HepG2 (cell line): ENCODE results near the gene SYN1. TPM values are rescaled to one million over a fixed set of nuclear protein-coding genes. Genes with fewer than 3 reads are reported as not detected.

Experiments
- ATAC-seq: fragments of 200-7000 bp; cut with Tn5 transposase; 3 replicates; pipeline ENCODE4 v1.9.1; 2020; ENCODE audit warnings: mild to moderate bottlenecking, moderate library complexity
- BruUV-seq: library from RNA; stranded (reverse); fragments of 400-500 nt; replicated peaks from 2 replicates; lab custom pipeline; 2021; lab: Mats Ljungman, UMichigan
- CTCF ChIA-PET: fragments of 300-600 bp; formaldehyde crosslinking; extraction: SDS; loops from one replicate; lab custom pipeline; 2021; ENCODE audit warnings: low total read pairs, inconsistent platforms, low intra/inter-chr PET ratio; lab: Yijun Ruan, JAX
- POLR2A ChIA-PET: fragments of 350-600 bp; sonication (Branson Sonifier 250); formaldehyde crosslinking; loops from one replicate; lab custom pipeline; 2020; ENCODE audit warnings: antibody characterized with exemption, inconsistent platforms; lab: Yijun Ruan, JAX
- DNase-seq: peaks from one replicate; pipeline ENCODE4 v3.0.0-alpha.2; 2015; ENCODE audit warnings: low spot score
- FAIRE-seq: peaks from 3 replicates; lab custom pipeline; 2011; peaks lifted over from hg19 to GRCh38; lab: Jason Lieb, UNC
- H2AFZ ChIP-seq: one replicate; pipeline ENCODE4 v1.6.1; 2011; ENCODE audit warnings: low read length, inconsistent platforms
- H3K27ac ChIP-seq: fragments of 300-600 bp; 3 replicates; pipeline ENCODE4 v1.8.0; 2011; ENCODE audit warnings: mixed run types, mild to moderate bottlenecking, mixed read lengths, low read length, inconsistent platforms; ENCODE audit not compliant: insufficient read depth; ENCODE audit errors: extremely low read length
- H3K27me3 ChIP-seq, 2 experiments: fragments of 200-600 bp in 1 of 2; 2 replicates in 1 of 2; 3 replicates in 1 of 2; pipeline versions ENCODE4 v1.6.0 to v1.8.0; 2011; ENCODE audit warnings: low read length in 2 of 2, mild to moderate bottlenecking in 2 of 2, moderate library complexity in 2 of 2, inconsistent platforms in 1 of 2; ENCODE audit not compliant: insufficient read depth in 2 of 2, control insufficient read depth in 1 of 2
- H3K36me3 ChIP-seq, 2 experiments: fragments of 200-600 bp in 1 of 2; replicated peaks in 1 of 2; 2 replicates in 1 of 2; 3 replicates in 1 of 2; pipeline versions ENCODE4 v1.5.1 to v1.8.0; 2011; ENCODE audit warnings: low read length in 2 of 2, inconsistent platforms in 1 of 2; ENCODE audit not compliant: insufficient read depth in 2 of 2, control insufficient read depth in 1 of 2
- H3K4me1 ChIP-seq: 2 replicates; pipeline ENCODE4 v1.5.1; 2012; ENCODE audit warnings: low read length, inconsistent platforms; ENCODE audit not compliant: insufficient read depth
- H3K4me2 ChIP-seq: 2 replicates; pipeline ENCODE4 v1.6.0; 2011; ENCODE audit warnings: low read depth, low read length, inconsistent platforms
- H3K4me3 ChIP-seq, 3 experiments: fragments of 200-600 bp in 1 of 3; sonication (generic), shearing (Covaris generic) in 1 of 3; replicated peaks in 1 of 3; 2 replicates each; pipeline ENCODE4 v1.5.1; 2011 to 2016; ENCODE audit warnings: low read length in 3 of 3, inconsistent platforms in 2 of 3, low read depth in 2 of 3, mild to moderate bottlenecking in 2 of 3, control low read depth in 1 of 3, mixed read lengths in 1 of 3; ENCODE audit not compliant: insufficient read depth in 1 of 3
- H3K79me2 ChIP-seq: one replicate; pipeline ENCODE4 v1.6.1; 2011; ENCODE audit warnings: low read length, inconsistent platforms; ENCODE audit not compliant: insufficient read depth
- H3K9ac ChIP-seq: 2 replicates; pipeline ENCODE4 v1.6.0; 2011; ENCODE audit warnings: mild to moderate bottlenecking, low read depth, low read length, inconsistent platforms; ENCODE audit not compliant: insufficient read depth
- H3K9me3 ChIP-seq: 2 replicates; pipeline ENCODE4 v1.5.1; 2012; ENCODE audit warnings: mild to moderate bottlenecking, low read length
- H4K20me1 ChIP-seq: 2 replicates; pipeline ENCODE4 v1.6.0; 2011; ENCODE audit warnings: inconsistent platforms, mild to moderate bottlenecking, low read length, moderate library complexity; ENCODE audit not compliant: insufficient read depth
- ADNP ChIP-seq: sonication (generic); formaldehyde crosslinking; IDR thresholded peaks from 2 replicates; pipeline ENCODE4 v1.4.0; 2020; ENCODE audit warnings: missing genetic modification reagents
- JARID2 ChIP-seq: sonication (generic); formaldehyde crosslinking; IDR thresholded peaks from 2 replicates; pipeline ENCODE4 v1.8.1; 2023; ENCODE audit warnings: missing genetic modification reagents, inconsistent platforms; ENCODE audit not compliant: insufficient replicate concordance
- JUN ChIP-seq: sonication (generic); formaldehyde crosslinking; IDR thresholded peaks from 2 replicates; pipeline ENCODE4 v1.4.0; 2020; ENCODE audit warnings: mild to moderate bottlenecking, missing genetic modification reagents
- ZIK1 ChIP-seq: sonication (generic); formaldehyde crosslinking; IDR thresholded peaks from 2 replicates; pipeline ENCODE4 v1.5.0; 2020; ENCODE audit warnings: mild to moderate bottlenecking, low read depth, missing genetic modification reagents, borderline replicate concordance
- ZNF569 ChIP-seq: sonication (generic); formaldehyde crosslinking; IDR thresholded peaks from 2 replicates; pipeline ENCODE4 v1.5.0; 2020; ENCODE audit warnings: mild to moderate bottlenecking, missing genetic modification reagents, moderate library complexity, borderline replicate concordance
- ZNF652 ChIP-seq: IDR thresholded peaks from 2 replicates; pipeline ENCODE4 v1.6.1; 2016; ENCODE audit warnings: low read depth, borderline replicate concordance
- ZNF660 ChIP-seq: sonication (generic); formaldehyde crosslinking; IDR thresholded peaks from 2 replicates; pipeline ENCODE4 v1.5.1; 2020; ENCODE audit warnings: mild to moderate bottlenecking, low read depth, missing genetic modification reagents, borderline replicate concordance
- WGBS: methylation state at CpG from one replicate; pipeline ENCODE4 v1.1.6; 2017; ENCODE audit warnings: low lambda C conversion rate; 5-methylcytosine and 5-hydroxymethylcytosine counted together
- in situ Hi-C: cut with HindIII; loops from 2 replicates; pipeline ENCODE4 v1.10.0; 2017; ENCODE audit warnings: low pct_unique_long_range_greater_than_20kb; ENCODE audit not compliant: extremely low pct_ligation_motif_present
- intact Hi-C: fragments of 100-400 bp; cut with micrococcal nuclease; formaldehyde crosslinking; loops from one replicate; pipeline ENCODE4 v1.10.0; 2022; ENCODE audit not compliant: unreplicated experiment
- polyA plus RNA-seq, 8 experiments: library from polyadenylated mRNA; depleted of rRNA in 3 of 8; stranded (reverse) in 7 of 8; unstranded in 1 of 8; fragments of >200 nt; fragmentation: Illumina TruSeq in 4 of 8; extraction: Trizol in 4 of 8; gene quantifications; 2 replicates each; pipeline versions ENCODE4 v1.2.1 to v1.2.3, GENCODE V29; 2011 to 2016; ENCODE audit warnings: low read depth in 4 of 8, missing spikeins in 1 of 8, mixed read lengths in 1 of 8; ENCODE audit not compliant: insufficient read depth in 1 of 8
- total RNA-seq, 5 experiments: library from RNA; depleted of rRNA; stranded (reverse); fragments of >200 nt; fragmentation: Illumina TruSeq; extraction: Trizol; gene quantifications; 2 replicates each; pipeline ENCODE4 v1.2.3, GENCODE V29; 2016; ENCODE audit warnings: low read depth in 1 of 5
- TF ChIP-seq, protein P1 (sequence below): sonication (generic); formaldehyde crosslinking; IDR thresholded peaks from 2 replicates; pipeline ENCODE4 v1.8.0; 2022; ENCODE audit warnings: mild to moderate bottlenecking, missing genetic modification reagents, moderate library complexity
- TF ChIP-seq, protein P2 (sequence below): sonication (generic); formaldehyde crosslinking; IDR thresholded peaks from 2 replicates; pipeline ENCODE4 v1.8.1; 2023; ENCODE audit warnings: mild to moderate bottlenecking, missing genetic modification reagents
- TF ChIP-seq, protein P3 (sequence below): sonication (generic); formaldehyde crosslinking; IDR thresholded peaks from 2 replicates; pipeline ENCODE4 v1.5.0; 2020; ENCODE audit warnings: mild to moderate bottlenecking, missing genetic modification reagents, moderate library complexity
- TF ChIP-seq, protein P4 (sequence below): sonication (generic); formaldehyde crosslinking; IDR thresholded peaks from 2 replicates; pipeline ENCODE4 v1.5.1; 2020; ENCODE audit warnings: missing genetic modification reagents, mild to moderate bottlenecking, borderline replicate concordance
- TF ChIP-seq, protein P5 (sequence below): sonication (generic); formaldehyde crosslinking; IDR thresholded peaks from 2 replicates; pipeline ENCODE4 v1.5.1; 2020; ENCODE audit warnings: mild to moderate bottlenecking, missing genetic modification reagents

The SYN1 gene
- total and polyA plus RNA-seq, 2 of the 13 experiments (the other 11 are each of a cell fraction or from before 2014, with no cell fraction given): not detected

DNA sequence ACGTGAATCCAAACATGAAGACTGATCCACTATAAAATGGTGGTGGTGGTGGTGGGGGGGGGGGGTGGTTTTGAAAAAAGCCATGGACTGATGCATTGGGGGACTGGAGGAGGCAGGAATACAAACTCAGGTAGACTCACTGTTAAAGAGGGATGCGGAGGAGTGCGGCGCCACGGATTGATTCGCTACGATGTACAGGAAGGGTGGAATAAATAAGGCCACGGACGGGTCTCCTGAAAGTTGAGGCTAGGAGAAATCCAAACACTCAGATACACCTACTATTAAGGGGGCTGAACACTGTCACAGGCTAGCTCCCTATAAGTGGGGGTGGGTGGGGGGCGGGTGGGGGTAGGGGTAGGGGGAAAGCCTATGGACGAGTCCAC is 30.1 kb upstream of the SYN1 start (continued):
- TF ChIP-seq ZNF569 (CRISPR knock-in tag) (no peak), ZNF652 (CRISPR knock-in tag) (no peak)
- TF ChIP-seq, protein P1, sequence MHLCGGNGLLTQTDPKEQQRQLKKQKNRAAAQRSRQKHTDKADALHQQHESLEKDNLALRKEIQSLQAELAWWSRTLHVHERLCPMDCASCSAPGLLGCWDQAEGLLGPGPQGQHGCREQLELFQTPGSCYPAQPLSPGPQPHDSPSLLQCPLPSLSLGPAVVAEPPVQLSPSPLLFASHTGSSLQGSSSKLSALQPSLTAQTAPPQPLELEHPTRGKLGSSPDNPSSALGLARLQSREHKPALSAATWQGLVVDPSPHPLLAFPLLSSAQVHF (CRISPR knock-in tag): no peak
- TF ChIP-seq, all 625 proteins: peak for 0

DNA sequence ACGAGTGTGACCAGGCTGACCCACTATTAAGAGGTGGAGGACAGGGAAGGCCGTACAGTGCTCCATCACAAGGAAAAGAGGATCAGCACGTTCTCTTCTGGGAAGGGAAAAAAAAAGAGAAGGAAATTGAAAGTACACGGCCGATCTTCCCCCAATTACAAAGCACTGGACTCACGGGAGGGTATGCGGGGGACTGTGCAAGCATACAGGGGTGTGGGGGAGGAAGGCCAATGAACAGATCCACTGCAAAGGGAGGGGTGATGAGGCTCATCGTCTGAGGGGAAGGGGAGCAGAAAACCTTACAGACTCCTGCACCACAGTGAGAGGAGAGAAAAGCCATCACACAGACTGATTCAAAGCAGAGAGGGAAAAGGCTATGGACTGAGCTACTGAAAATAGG is 29.6 kb upstream of the SYN1 start:
- Histone ChIP-seq H4K20me1 (no peaks in the 10 kb centered on the region), H3K9me3 (no peaks in the 10 kb centered on the region), H3K36me3 (peaks cover 0 to 5% of the 10 kb centered on the region in 2 experiments; a peak in 3 of 5 replicates), H3K79me2 (peaks cover 2% of the 10 kb centered on the region), H3K4me2 (peak overlapping the region; percentile 58), H2AFZ (no peak overlapping the region), H3K4me3 (peak overlapping the region in 2 of 3 experiments; percentile 28 to 57; a peak in 4 of 6 replicates), H3K27me3 (no peaks in the 10 kb centered on the region), H3K9ac (peak overlapping the region; percentile 29; the same call in 1 of the 2 replicates), H3K27ac (no peak overlapping the region), H3K4me1 (no peaks in the 10 kb centered on the region)
- intact Hi-C loops: no loop called here
- POLR2A ChIA-PET: no interaction called here
- no peak for ATAC-seq
- no peak for DNase-seq
- in situ Hi-C loops: no loop called here
- FAIRE-seq: no peak
- CTCF ChIA-PET: no interaction called here
- 70% methylated on average over 8 of the region's 8 CpGs for WGBS
- BruUV-seq: no TSS peak
- TF ChIP-seq JUN (CRISPR knock-in tag) (no peak), JARID2 (no peak), ZNF660 (no peak), ADNP (no peak), ZIK1 (no peak)
- TF ChIP-seq, protein P2, sequence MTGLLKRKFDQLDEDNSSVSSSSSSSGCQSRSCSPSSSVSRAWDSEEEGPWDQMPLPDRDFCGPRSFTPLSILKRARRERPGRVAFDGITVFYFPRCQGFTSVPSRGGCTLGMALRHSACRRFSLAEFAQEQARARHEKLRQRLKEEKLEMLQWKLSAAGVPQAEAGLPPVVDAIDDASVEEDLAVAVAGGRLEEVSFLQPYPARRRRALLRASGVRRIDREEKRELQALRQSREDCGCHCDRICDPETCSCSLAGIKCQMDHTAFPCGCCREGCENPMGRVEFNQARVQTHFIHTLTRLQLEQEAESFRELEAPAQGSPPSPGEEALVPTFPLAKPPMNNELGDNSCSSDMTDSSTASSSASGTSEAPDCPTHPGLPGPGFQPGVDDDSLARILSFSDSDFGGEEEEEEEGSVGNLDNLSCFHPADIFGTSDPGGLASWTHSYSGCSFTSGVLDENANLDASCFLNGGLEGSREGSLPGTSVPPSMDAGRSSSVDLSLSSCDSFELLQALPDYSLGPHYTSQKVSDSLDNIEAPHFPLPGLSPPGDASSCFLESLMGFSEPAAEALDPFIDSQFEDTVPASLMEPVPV (CRISPR knock-in tag): no peak
- TF ChIP-seq, protein P3, sequence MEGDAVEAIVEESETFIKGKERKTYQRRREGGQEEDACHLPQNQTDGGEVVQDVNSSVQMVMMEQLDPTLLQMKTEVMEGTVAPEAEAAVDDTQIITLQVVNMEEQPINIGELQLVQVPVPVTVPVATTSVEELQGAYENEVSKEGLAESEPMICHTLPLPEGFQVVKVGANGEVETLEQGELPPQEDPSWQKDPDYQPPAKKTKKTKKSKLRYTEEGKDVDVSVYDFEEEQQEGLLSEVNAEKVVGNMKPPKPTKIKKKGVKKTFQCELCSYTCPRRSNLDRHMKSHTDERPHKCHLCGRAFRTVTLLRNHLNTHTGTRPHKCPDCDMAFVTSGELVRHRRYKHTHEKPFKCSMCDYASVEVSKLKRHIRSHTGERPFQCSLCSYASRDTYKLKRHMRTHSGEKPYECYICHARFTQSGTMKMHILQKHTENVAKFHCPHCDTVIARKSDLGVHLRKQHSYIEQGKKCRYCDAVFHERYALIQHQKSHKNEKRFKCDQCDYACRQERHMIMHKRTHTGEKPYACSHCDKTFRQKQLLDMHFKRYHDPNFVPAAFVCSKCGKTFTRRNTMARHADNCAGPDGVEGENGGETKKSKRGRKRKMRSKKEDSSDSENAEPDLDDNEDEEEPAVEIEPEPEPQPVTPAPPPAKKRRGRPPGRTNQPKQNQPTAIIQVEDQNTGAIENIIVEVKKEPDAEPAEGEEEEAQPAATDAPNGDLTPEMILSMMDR: no peak
- TF ChIP-seq, protein P4, sequence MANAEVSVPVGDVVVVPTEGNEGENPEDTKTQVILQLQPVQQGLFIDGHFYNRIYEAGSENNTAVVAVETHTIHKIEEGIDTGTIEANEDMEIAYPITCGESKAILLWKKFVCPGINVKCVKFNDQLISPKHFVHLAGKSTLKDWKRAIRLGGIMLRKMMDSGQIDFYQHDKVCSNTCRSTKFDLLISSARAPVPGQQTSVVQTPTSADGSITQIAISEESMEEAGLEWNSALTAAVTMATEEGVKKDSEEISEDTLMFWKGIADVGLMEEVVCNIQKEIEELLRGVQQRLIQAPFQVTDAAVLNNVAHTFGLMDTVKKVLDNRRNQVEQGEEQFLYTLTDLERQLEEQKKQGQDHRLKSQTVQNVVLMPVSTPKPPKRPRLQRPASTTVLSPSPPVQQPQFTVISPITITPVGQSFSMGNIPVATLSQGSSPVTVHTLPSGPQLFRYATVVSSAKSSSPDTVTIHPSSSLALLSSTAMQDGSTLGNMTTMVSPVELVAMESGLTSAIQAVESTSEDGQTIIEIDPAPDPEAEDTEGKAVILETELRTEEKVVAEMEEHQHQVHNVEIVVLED (CRISPR knock-in tag): no peak
- TF ChIP-seq, protein P5, sequence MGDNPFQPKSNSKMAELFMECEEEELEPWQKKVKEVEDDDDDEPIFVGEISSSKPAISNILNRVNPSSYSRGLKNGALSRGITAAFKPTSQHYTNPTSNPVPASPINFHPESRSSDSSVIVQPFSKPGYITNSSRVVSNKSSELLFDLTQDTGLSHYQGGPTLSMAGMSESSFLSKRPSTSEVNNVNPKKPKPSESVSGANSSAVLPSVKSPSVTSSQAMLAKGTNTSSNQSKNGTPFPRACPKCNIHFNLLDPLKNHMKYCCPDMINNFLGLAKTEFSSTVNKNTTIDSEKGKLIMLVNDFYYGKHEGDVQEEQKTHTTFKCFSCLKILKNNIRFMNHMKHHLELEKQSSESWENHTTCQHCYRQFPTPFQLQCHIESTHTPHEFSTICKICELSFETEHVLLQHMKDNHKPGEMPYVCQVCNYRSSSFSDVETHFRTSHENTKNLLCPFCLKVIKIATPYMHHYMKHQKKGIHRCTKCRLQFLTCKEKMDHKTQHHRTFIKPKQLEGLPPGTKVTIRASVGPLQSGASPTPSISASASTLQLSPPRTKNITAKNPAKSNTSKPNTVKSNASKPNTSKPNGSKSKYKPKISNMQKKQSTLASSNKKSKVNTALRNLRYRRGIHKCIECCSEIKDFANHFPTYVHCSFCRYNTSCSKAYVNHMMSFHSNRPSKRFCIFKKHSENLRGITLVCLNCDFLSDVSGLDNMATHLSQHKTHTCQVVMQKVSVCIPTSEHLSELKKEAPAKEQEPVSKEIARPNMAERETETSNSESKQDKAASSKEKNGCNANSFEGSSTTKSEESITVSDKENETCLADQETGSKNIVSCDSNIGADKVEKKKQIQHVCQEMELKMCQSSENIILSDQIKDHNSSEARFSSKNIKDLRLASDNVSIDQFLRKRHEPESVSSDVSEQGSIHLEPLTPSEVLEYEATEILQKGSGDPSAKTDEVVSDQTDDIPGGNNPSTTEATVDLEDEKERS (CRISPR knock-in tag): no peak
